Right kidney (tissue), 1 donor: Measurements from ENCODE around the gene IFNAR1.
"Not testable (repeated sequence)": the region's sequence is repeated elsewhere in the genome, so short reads cannot be mapped to it uniquely, and the experiment has no call there.

Experiments
- DNase-seq: peaks from one replicate; pipeline ENCODE4 v3.0.0-alpha.2; 2016

The IFNAR1 gene

DNA sequence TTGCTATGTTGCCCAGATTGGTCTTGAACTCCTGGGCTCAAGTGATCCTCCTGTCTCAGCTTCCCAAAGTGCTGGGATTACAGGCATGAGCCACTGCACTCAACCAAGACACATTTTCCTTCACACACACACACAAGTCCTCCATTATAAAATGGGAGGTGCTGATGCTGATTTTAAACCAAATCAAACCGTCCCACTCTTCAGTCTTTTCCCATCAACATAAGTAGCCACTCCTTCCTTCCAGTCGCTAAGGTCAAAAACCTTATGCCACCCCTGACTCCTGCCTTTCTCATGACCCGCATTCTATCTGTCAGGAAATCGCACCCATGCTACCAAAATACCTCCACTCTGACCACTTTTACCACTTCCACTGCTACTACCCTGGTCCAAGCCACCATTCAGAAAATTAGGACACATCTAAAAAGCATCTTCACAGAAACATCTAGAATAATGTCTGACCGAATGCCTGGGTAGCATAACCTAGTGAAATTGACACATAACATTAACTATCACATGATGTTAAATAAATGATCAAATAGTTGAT, 50.4 kb downstream of the IFNAR1 start:
- DNase-seq: no peak

- DNase-seq: no peak
Observed at GRCh38 chr21:33377221-33377920, 52.6 kb downstream of the IFNAR1 start.

DNA sequence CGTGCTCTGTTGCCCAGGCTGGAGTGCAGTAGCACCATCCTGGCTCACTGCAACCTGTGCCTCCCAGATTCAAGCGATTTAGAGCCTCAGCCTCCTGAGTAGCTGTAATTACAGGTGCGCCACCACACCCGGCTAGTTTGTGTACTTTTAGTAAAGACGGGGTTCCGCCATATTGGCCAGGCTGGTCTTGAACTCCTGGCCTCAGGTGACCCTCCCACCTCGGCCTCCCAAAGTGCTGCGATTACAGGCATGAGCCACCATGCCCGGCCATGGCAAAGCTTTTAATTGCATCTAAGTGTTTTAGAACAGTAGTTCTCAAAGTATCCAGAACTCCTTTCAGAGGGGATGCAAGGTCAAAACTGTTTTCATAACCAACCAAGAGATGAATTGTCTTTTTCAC, 53.3 kb downstream of the IFNAR1 start:
- no peak for DNase-seq

- DNase-seq: not testable (repeated sequence)
Observed at GRCh38 chr21:33379934-33380333, 55.2 kb downstream of the IFNAR1 start.

- DNase-seq: no peak
Observed at GRCh38 chr21:33380483-33380998, 55.8 kb downstream of the IFNAR1 start.

- DNase-seq: not testable (repeated sequence)
Observed at GRCh38 chr21:33381381-33381780, 56.6 kb downstream of the IFNAR1 start.

DNA sequence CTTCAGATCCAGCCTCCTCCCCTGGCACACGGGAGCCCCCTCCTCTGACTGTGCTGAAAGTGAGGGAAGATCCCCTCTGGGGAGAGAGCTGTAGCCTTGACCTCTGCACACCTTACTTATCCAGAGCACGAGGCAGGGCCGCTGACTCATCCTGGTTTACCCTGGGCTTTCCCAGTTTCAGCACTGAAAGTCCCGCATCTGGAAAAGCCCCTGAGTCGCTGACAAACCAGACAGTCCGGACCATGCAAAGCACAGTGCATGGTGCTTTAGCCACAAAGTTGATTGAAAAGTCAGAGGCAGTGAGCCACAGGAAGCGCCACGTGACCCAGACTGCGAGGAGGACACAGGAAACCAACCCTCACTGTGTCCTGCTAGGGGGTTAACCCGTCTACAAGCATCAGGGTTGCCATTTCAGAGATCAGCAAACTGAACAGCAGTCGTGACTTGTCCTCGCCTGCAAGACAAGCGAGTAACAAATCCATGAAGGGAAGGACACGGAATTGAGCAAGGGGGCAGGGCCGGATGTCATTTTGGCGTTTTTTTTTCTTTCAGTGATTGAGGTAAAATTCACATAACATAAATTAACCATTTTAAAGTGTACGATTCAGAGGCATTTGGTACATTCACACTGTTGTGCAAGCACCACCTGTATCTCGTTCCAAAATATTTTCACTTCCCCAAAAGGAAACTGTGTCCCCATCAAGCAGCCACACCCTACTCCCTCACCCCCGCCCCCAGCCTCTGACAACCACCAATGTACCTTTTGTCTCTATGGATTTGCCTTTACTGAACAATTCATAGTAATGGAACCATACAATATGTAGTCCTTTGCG, 58.5 kb downstream of the IFNAR1 start:
- DNase-seq: no peak

DNA sequence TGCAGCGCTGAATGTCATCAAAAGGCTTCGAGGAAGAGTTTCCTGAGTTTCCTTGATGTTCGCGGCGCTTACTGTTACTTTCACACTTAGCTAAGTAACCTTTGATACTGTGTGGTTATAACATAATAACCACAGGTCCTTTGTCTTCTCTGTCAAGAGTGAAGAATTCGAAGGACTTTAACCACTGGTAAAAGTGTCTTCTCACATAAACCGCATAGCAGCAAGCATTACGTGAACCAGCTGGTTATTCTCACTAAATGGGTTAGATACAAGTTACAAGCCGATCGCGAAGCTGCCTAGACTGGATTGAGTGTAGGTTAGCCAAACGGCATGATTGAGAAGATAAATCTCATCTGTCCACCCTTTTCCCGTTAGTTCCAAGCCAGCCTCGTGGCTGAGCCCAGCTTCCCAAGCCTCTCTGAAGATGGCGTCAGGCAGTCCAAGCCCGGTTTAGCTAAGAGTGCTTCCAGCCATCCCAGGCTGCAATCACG, 60.1 kb downstream of the IFNAR1 start:
- no peak for DNase-seq

DNA sequence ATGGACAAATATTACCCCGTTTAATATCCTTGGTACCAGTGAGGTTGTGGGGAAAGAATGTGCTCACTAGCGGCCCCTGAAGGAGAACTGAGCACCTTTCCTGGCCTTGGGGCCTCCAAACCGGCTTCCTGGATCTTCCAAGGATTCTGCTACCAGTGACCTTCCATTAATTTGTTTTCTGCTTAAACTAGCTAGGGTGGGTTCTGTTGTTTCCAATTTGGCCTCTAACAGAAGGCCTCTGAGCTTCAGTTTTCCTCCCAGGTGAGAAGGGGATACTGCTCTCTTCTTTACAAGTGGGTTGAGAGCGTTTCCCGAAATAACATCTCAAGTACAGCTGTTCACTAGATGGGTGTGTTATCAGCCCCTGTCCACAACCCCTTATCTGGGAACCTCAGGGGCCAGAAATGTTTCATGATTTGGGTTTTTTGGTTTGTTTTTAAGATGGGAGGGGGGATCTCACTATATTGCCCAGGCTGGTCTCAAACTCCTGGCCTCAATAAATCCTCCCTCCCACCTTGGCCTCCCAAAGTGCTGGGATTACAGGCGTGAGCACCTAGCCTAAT, 61.5 kb downstream of the IFNAR1 start:
- no peak for DNase-seq

DNA sequence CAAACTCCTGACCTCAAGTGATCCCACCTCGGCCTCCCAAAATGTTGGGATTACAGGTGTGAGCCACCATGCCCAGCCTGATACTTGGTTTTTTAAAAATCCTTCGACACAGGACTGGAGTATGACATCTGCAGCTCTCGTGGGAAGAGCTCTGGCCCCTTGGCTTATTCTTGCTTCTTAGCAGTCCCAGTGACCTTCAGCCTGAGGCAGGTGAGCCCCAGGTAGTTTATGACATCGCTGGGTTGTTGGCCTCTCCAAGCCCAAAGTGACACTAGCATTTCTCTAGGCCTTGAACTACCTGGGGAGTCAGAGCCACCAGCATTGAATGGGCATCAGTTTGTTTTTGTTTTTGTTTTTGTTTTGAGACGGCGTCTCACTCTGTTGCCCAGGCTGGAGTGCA, 62.5 kb downstream of the IFNAR1 start:
- DNase-seq: no peak

DNA sequence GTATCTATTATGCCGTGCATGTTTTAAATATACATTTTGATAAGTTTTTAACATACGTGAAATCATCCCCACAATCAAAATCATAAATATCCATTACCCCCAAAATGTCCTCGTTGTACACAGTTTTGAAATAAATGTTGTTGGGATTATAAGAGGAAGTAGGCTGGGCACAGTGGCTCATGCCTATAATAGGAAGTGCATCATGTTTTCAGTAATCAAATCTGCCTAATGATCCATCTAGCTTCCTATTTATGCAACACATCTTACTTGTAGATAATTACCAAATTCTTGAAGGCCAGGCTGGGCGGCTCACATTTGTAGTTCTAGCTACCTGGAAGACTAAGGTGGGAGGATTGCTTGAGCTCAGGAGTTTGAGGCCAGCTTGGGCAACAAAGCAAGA, 63.4 kb downstream of the IFNAR1 start:
- DNase-seq: no peak

- DNase-seq: no peak
Observed at GRCh38 chr21:33390479-33390878, 65.7 kb downstream of the IFNAR1 start.

DNA sequence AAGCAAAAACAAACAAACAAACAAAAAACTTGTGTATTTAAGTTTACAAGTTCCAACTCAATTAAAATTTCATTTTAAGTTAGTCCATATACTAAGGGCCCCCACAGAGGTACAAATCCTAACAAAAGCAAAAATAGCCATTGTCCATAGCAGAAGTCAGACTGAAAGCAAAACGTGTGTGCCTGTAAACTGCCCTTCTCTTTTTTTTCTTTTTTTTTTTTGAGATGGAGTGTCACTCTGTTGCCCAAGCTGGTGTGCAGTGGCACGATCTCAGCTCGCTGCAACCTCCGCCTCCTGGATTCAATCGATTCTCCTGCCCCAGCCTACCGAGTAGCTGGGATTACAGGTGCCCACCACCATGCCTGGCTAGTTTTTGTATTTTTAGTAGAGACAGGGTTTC, 66.9 kb downstream of the IFNAR1 start:
- no peak for DNase-seq

GRCh38 chr21:33392284-33392985, 67.7 kb downstream of the IFNAR1 start:
- DNase-seq: no peak

GRCh38 chr21:33393348-33393747, 68.6 kb downstream of the IFNAR1 start:
- no peak for DNase-seq

- no peak for DNase-seq
Observed at GRCh38 chr21:33394260-33394659, 69.5 kb downstream of the IFNAR1 start.

DNA sequence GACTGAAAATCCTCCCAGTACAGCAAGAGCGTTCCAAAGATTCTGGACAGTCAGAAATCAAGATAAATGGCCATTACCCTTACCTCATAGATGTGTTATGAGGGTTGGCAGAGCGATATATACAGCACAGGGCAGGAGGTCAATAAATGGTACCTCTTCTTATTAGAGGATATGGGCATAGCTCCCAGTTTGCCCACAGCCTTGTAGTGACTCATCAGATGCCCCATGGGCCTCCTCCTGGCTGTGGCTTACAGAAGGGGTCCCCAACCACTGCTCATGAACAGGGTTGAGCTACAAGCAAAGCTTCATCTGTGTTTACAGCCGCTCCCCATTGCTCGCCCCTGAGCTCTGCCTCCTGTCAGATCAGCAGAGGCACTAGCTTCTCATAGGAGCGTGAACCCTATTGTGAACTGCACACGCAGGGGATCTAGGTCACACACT, 71.1 kb downstream of the IFNAR1 start:
- DNase-seq: no peak

DNA sequence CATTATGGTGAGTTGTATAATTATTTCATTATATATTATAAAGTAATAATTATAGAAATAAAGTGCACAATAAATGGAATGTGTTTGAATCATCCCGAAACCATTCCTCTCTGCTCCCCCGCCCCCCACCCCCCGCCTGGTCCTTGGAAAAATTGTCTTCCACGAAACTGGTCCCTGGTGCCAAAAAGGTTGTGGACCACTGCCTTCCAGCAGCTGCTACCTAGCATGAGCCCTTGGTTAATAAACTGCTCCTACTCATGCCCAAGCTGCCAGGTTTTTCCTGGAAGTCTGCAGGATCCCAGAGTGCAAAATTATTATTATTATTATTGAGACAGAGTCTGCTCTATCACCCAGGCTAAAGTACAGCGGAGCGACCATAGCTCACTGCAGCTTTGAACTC, 71.7 kb downstream of the IFNAR1 start:
- no peak for DNase-seq

- no peak for DNase-seq
Observed at GRCh38 chr21:33396951-33397350, 72.2 kb downstream of the IFNAR1 start.

- DNase-seq: no peak
Observed at GRCh38 chr21:33397717-33398116, 72.9 kb downstream of the IFNAR1 start.

DNA sequence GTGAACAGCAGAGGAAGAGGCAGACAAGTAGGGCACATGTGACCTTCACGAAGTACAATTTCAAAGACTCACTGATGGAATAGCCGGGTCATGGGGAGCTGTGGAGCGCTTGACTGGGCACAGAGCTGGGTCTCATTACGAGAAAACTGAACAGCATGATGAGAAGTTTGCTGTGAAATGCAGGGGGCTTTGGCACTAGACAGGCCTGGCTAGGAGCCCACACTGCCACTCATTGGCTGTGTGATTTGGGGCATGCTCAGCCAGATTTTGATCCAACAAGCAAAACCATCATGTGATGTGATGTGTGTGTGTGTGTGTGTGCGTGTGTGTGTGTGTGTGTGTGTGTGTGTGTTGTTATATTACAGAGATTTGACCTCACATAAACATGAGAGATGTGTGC, 73.6 kb downstream of the IFNAR1 start:
- no peak for DNase-seq

DNA sequence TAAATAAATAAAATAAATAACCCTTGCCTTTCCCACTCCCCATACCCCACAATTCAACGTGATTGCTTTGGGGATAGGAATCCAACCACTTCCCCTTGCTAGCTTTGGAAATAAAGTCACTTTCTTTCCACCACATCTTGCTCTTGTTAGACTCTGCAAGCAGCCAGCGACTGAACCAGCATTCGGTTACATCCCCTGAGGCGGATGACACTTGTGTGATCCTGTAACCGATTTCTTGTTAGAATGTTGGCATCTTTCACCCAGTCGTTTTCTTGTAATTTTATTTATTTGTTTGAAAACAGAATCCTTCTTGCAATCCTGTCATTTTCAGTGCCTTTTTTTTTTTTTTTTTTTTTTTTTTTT, 76.8 kb downstream of the IFNAR1 start:
- DNase-seq: no peak
